ENCODE data around the gene VPS13D.
"Not testable (repeated sequence)": the region's sequence is repeated elsewhere in the genome, so short reads cannot be mapped to it uniquely, and the experiment has no call there.

Gene VPS13D

GRCh38 chr1:12296623-12297022 is 66.8 kb downstream of the VPS13D start:
- DNase-seq = no peak

GRCh38 chr1:12300706-12301105 is 70.9 kb downstream of the VPS13D start:
- no peak for DNase-seq

- DNase-seq = no peak
These were observed 71.8 kb downstream of the VPS13D start for GRCh38 chr1:12301518-12302237.

GRCh38 chr1:12302798-12303447 is 73.1 kb downstream of the VPS13D start:
- no peak for DNase-seq

- DNase-seq = no peak
These were observed 75.5 kb downstream of the VPS13D start for GRCh38 chr1:12305377-12305776.

GRCh38 chr1:12309783-12310742 is 80.2 kb downstream of the VPS13D start:
- DNase-seq = no peak

- no peak for DNase-seq
These were observed 84.6 kb downstream of the VPS13D start for GRCh38 chr1:12314333-12314903.

GRCh38 chr1:12315146-12315545 is 85.3 kb downstream of the VPS13D start:
- no peak for DNase-seq

GRCh38 chr1:12316331-12316730 is 86.5 kb downstream of the VPS13D start:
- no peak for DNase-seq

- no peak for DNase-seq
These were observed 90.7 kb downstream of the VPS13D start for GRCh38 chr1:12320486-12320885.

- no peak for DNase-seq
These were observed 94.6 kb downstream of the VPS13D start for GRCh38 chr1:12324423-12324822.

GRCh38 chr1:12324973-12325372 is 95.1 kb downstream of the VPS13D start:
- not testable (repeated sequence) for DNase-seq

GRCh38 chr1:12326986-12327385 is 97.2 kb downstream of the VPS13D start:
- DNase-seq = no peak

GRCh38 chr1:12327566-12327965 is 97.7 kb downstream of the VPS13D start:
- DNase-seq = no peak

- DNase-seq = no peak
These were observed 103.4 kb downstream of the VPS13D start for GRCh38 chr1:12333036-12333785.

GRCh38 chr1:12335815-12336214 is 106.0 kb downstream of the VPS13D start:
- DNase-seq = no peak

GRCh38 chr1:12336413-12336812 is 106.6 kb downstream of the VPS13D start:
- no peak for DNase-seq

GRCh38 chr1:12338017-12338416 is 108.2 kb downstream of the VPS13D start:
- no peak for DNase-seq

GRCh38 chr1:12338823-12339222 is 109.0 kb downstream of the VPS13D start:
- no peak for DNase-seq

- no peak for DNase-seq
These were observed 109.6 kb downstream of the VPS13D start for GRCh38 chr1:12339396-12339795.

GRCh38 chr1:12339811-12340543 is 110.1 kb downstream of the VPS13D start:
- no peak for DNase-seq

- DNase-seq = no peak
These were observed 110.7 kb downstream of the VPS13D start for GRCh38 chr1:12340544-12340930.
